Smooth muscle cell (in vitro differentiated cells): ENCODE results near the gene TSPAN14. TPM values are rescaled to one million over a fixed set of nuclear protein-coding genes. Genes with fewer than 3 reads are reported as not detected.

Experiments
- DNase-seq: peaks from one replicate; lab custom pipeline; 2025; ENCODE audit not compliant: unreplicated experiment; lab: John Stamatoyannopoulos, UW
- H2AFZ ChIP-seq: fragments of 200-600 bp; sonication (generic); 2 replicates; pipeline ENCODE4 v1.6.0; 2016; ENCODE audit warnings: antibody characterized with exemption, low read depth, mild to moderate bottlenecking
- H3F3A ChIP-seq: fragments of 200-600 bp; sonication (generic); 2 replicates; pipeline ENCODE4 v1.6.0; 2017; ENCODE audit warnings: antibody characterized with exemption, low read depth
- H3K27ac ChIP-seq: fragments of 200-600 bp; sonication (generic); 2 replicates; pipeline ENCODE4 v1.5.1; 2016; ENCODE audit warnings: low read depth, mild to moderate bottlenecking
- H3K27me3 ChIP-seq: fragments of 200-600 bp; sonication (generic); 2 replicates; pipeline ENCODE4 v1.6.1; 2016; ENCODE audit warnings: low read depth, mild to moderate bottlenecking
- H3K36me3 ChIP-seq: fragments of 200-600 bp; sonication (generic); 2 replicates; pipeline ENCODE4 v1.5.1; 2016; ENCODE audit warnings: low read depth
- H3K4me1 ChIP-seq: fragments of 200-600 bp; sonication (generic); 2 replicates; pipeline ENCODE4 v1.5.1; 2016; ENCODE audit warnings: low read depth
- H3K4me2 ChIP-seq: fragments of 200-600 bp; sonication (generic); 2 replicates; pipeline ENCODE4 v1.6.0; 2016; ENCODE audit warnings: mild to moderate bottlenecking
- H3K4me3 ChIP-seq: fragments of 200-600 bp; sonication (generic); 2 replicates; pipeline ENCODE4 v1.5.1; 2016; ENCODE audit warnings: mild to moderate bottlenecking
- H3K79me2 ChIP-seq: fragments of 200-600 bp; sonication (generic); 2 replicates; pipeline ENCODE4 v1.6.0; 2016; ENCODE audit warnings: low read depth, mild to moderate bottlenecking
- H3K9ac ChIP-seq: fragments of 200-600 bp; sonication (generic); 2 replicates; pipeline ENCODE4 v1.6.0; 2016; ENCODE audit warnings: low read depth
- H3K9me3 ChIP-seq: fragments of 200-600 bp; sonication (generic); replicated peaks from 2 replicates; pipeline ENCODE4 v1.5.1; 2016; ENCODE audit warnings: low read depth
- H4K20me1 ChIP-seq: fragments of 200-600 bp; sonication (generic); 2 replicates; pipeline ENCODE4 v1.6.0; 2016; ENCODE audit warnings: low read depth
- CTCF ChIP-seq: fragments of 200-600 bp; sonication (generic); IDR thresholded peaks from 2 replicates; pipeline ENCODE4 v1.5.1; 2017; ENCODE audit warnings: borderline replicate concordance, mild to moderate bottlenecking, antibody characterized with exemption; ENCODE audit not compliant: insufficient read depth, poor library complexity, severe bottlenecking
- WGBS: methylation state at CpG from one replicate; pipeline ENCODE4 v1.1.7; 2016; ENCODE audit warnings: low lambda C conversion rate; 5-methylcytosine and 5-hydroxymethylcytosine counted together
- polyA plus RNA-seq: library from polyadenylated mRNA; unstranded; fragments of >200 nt; fragmentation: Nextera tagmentation; extraction: Ambion mirVana; gene quantifications from 2 replicates; pipeline ENCODE4 v1.2.1, GENCODE V29; 2016
- total RNA-seq: library from RNA; depleted of rRNA; stranded (reverse); fragments of >200 nt; gene quantifications from 2 replicates; pipeline ENCODE4 v1.2.3, GENCODE V29; 2014

The TSPAN14 gene
- total and polyA plus RNA-seq, 2 experiments from 2014 or later, result 42.7 to 46.3 TPM

- peaks cover 13% of the 10 kb centered on the region for H3K79me2 ChIP-seq
- H3K4me2 ChIP-seq, result no peak overlapping the region
- peaks cover 24% of the 10 kb centered on the region for H4K20me1 ChIP-seq
- no peaks in the 10 kb centered on the region for H3K9me3 ChIP-seq
- TF ChIP-seq CTCF, result no peak
- peaks cover 4% of the 10 kb centered on the region for H3K36me3 ChIP-seq
- no peaks in the 10 kb centered on the region for H3F3A ChIP-seq
- DNase-seq, result no peak
- peaks cover 7% of the 10 kb centered on the region for H3K4me1 ChIP-seq
- no peak overlapping the region for H3K9ac ChIP-seq
- no peak overlapping the region for H3K27ac ChIP-seq
- H3K4me3 ChIP-seq, result no peak overlapping the region
- H2AFZ ChIP-seq, result no peak overlapping the region
- no peaks in the 10 kb centered on the region for H3K27me3 ChIP-seq
- 94% methylated on average over 8 of the region's 8 CpGs for WGBS
Observed at GRCh38 chr10:80421707-80422536, 32.2 kb upstream of the TSPAN14 start.

- Histone ChIP-seq H2AFZ (no peak overlapping the region), H3F3A (no peaks in the 10 kb centered on the region), H3K79me2 (no peaks in the 10 kb centered on the region), H3K4me1 (no peaks in the 10 kb centered on the region), H3K9ac (no peak overlapping the region), H3K4me2 (no peak overlapping the region), H3K36me3 (peaks cover 4% of the 10 kb centered on the region), H4K20me1 (no peaks in the 10 kb centered on the region), H3K9me3 (no peaks in the 10 kb centered on the region), H3K4me3 (no peak overlapping the region), H3K27me3 (no peaks in the 10 kb centered on the region), H3K27ac (no peak overlapping the region)
- 93% methylated on average over 2 of the region's 2 CpGs for WGBS
- DNase-seq, result no peak
- TF ChIP-seq CTCF, result no peak
Observed at GRCh38 chr10:80425901-80426300, 28.2 kb upstream of the TSPAN14 start.

- Histone ChIP-seq H3K27me3 (no peaks in the 10 kb centered on the region), H3K4me3 (no peak overlapping the region), H3K4me1 (no peaks in the 10 kb centered on the region), H3K9ac (no peak overlapping the region), H3K4me2 (no peak overlapping the region), H3K79me2 (no peaks in the 10 kb centered on the region), H3F3A (no peaks in the 10 kb centered on the region), H4K20me1 (no peaks in the 10 kb centered on the region), H3K36me3 (no peaks in the 10 kb centered on the region), H3K27ac (no peak overlapping the region), H3K9me3 (no peaks in the 10 kb centered on the region), H2AFZ (no peak overlapping the region)
- no peak for TF ChIP-seq CTCF
- no peak for DNase-seq
- WGBS, result 95% methylated on average over 2 of the region's 2 CpGs
Observed at GRCh38 chr10:80427541-80427940, 26.6 kb upstream of the TSPAN14 start.

- Histone ChIP-seq H3K4me1 (no peaks in the 10 kb centered on the region), H3K4me3 (no peak overlapping the region), H3K36me3 (no peaks in the 10 kb centered on the region), H3K4me2 (no peak overlapping the region), H3K27me3 (no peaks in the 10 kb centered on the region), H3K9me3 (no peaks in the 10 kb centered on the region), H2AFZ (no peak overlapping the region), H3F3A (no peaks in the 10 kb centered on the region), H3K9ac (no peak overlapping the region), H3K27ac (no peak overlapping the region), H4K20me1 (no peaks in the 10 kb centered on the region), H3K79me2 (no peaks in the 10 kb centered on the region)
- no peak for DNase-seq
- 86% methylated on average over 5 of the region's 9 CpGs for WGBS
- TF ChIP-seq CTCF, result no peak
Observed at GRCh38 chr10:80429521-80429973, 24.6 kb upstream of the TSPAN14 start.
